ENCODE results near the gene CAPN11.

DNA sequence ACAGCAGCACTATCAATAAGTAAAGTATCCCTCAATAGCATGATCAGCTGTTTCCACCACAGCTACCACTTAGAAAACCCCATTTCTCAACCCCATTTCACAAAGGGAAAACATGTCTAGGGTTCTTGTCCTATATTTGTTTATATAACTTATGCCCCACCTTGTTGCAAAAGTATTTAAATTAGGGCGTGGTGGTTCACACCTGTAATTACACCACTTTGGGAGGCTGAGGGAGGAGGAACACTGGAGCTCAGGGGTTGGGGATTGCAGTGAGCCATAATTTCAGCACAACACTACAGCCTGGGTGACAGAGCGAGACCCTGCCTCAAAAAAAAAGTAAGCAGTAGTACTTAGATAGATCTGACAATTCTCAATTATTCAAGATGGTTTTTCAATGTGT lies 35.1 kb upstream of the CAPN11 start:
- no peak for TF ChIP-seq BMI1 (IDR thresholded peaks at IDR 0.05; ENCODE audit: low read length)
- no peak for TF ChIP-seq ZBTB17 (CRISPR knock-in tag; IDR thresholded peaks at IDR 0.05)
- TF ChIP-seq, protein P1, sequence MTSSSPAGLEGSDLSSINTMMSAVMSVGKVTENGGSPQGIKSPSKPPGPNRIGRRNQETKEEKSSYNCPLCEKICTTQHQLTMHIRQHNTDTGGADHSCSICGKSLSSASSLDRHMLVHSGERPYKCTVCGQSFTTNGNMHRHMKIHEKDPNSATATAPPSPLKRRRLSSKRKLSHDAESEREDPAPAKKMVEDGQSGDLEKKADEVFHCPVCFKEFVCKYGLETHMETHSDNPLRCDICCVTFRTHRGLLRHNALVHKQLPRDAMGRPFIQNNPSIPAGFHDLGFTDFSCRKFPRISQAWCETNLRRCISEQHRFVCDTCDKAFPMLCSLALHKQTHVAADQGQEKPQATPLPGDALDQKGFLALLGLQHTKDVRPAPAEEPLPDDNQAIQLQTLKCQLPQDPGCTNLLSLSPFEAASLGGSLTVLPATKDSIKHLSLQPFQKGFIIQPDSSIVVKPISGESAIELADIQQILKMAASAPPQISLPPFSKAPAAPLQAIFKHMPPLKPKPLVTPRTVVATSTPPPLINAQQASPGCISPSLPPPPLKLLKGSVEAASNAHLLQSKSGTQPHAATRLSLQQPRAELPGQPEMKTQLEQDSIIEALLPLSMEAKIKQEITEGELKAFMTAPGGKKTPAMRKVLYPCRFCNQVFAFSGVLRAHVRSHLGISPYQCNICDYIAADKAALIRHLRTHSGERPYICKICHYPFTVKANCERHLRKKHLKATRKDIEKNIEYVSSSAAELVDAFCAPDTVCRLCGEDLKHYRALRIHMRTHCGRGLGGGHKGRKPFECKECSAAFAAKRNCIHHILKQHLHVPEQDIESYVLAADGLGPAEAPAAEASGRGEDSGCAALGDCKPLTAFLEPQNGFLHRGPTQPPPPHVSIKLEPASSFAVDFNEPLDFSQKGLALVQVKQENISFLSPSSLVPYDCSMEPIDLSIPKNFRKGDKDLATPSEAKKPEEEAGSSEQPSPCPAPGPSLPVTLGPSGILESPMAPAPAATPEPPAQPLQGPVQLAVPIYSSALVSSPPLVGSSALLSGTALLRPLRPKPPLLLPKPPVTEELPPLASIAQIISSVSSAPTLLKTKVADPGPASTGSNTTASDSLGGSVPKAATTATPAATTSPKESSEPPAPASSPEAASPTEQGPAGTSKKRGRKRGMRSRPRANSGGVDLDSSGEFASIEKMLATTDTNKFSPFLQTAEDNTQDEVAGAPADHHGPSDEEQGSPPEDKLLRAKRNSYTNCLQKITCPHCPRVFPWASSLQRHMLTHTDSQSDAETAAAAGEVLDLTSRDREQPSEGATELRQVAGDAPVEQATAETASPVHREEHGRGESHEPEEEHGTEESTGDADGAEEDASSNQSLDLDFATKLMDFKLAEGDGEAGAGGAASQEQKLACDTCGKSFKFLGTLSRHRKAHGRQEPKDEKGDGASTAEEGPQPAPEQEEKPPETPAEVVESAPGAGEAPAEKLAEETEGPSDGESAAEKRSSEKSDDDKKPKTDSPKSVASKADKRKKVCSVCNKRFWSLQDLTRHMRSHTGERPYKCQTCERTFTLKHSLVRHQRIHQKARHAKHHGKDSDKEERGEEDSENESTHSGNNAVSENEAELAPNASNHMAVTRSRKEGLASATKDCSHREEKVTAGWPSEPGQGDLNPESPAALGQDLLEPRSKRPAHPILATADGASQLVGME (CRISPR knock-in tag; IDR thresholded peaks at IDR 0.05), result no peak
- TF ChIP-seq KDM5B (IDR thresholded peaks at IDR 0.05; ENCODE audit: insufficient replicate concordance, low read depth, low read length), result no peak
- TF ChIP-seq PYGO2 (tag; IDR thresholded peaks at IDR 0.05), result no peak
- TF ChIP-seq USF2 (CRISPR knock-in tag; IDR thresholded peaks at IDR 0.05), result no peak
- no peak for TF ChIP-seq CTCF (IDR thresholded peaks at IDR 0.05 in 2 of 3, conservative IDR thresholded peaks at IDR 0.05 in 1 of 3; ENCODE audit: insufficient read depth in 2 of 3, low read depth in 1 of 3, low read length in 3 of 3)
- TF ChIP-seq MAFF (IDR thresholded peaks at IDR 0.05; ENCODE audit: low read length), result no peak
- TF ChIP-seq YY1 (IDR thresholded peaks at IDR 0.05; ENCODE audit: borderline replicate concordance in 1 of 3, control insufficient read depth in 1 of 3, extremely low read depth in 1 of 3, insufficient read depth in 3 of 3, insufficient read length in 1 of 3, insufficient replicate concordance in 2 of 3, low read depth in 1 of 3, low read length in 2 of 3), result no peak

All from K562 (cell line).